CD4-positive, alpha-beta T cell treated with Interleukin-4 for 4 hours (primary cell): ENCODE measurements around the gene RTL9.
"Not testable (repeated sequence)": the region's sequence is repeated elsewhere in the genome, so short reads cannot be mapped to it uniquely, and the experiment has no call there.

Experiments used
- DNase-seq: peaks from one replicate; pipeline ENCODE4 v3.0.0-alpha.2; 2020

The RTL9 gene

DNA sequence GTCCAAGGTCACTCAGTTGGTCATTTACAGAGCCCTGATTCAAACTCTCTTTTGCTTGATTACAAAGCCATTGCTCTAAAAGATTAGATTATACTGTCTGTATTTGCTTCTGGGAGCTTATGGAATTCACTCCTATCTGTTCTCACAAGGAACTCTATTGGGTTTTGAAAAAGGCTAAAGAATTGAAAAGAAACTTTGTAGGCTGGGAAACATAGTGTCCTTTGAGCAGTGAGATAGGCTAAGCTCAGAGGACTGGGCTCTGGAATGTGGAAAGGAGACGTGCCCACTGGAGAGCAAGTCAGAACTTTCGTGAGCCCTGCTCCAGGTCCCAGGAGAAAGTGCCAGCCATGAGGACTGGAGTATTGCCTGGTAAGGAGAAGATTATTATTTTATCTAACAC, at the start of gene RTL9:
Gene RTL9 (plus strand): TSS at position 301 of the 400 bp plus-strand sequence. CDS start 91,770 bp downstream, outside the sequence.
- DNase-seq, result no peak

DNA sequence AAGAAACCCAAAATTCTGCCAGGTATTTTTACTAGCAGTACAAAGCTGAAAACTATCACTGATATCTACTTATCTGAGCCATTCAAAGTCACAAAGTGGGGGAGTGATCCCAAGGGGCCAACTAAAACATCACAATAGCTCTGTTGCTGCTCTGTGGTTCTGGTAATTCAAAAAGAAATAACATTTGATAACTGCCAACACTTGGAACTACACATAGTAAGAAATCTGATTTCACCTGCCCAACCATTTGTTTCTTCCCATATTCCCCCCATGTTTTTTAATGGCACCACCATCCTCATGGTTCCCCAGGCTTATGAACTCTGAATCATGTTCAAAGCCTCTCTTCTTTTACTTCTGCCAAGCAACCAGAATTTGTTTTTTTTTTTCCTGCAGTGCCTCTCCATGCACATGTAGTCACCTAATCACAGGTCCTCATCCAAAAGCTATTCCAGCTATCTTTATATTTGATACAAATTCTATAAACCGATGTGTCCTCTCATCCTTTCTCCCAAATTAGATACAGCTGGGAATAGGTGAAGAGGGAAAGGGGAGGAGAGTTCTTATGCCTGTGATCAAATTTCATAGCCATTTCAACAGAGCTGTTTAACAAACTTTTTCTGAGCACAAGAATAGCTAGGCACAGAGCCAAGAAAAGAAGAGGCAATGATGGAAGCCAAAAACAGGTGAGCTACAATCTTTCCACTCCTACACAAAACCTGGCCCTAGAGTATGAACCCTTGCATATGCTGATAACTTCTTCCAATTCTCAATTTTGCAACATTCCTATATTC, 48.5 kb upstream of the RTL9 start:
- DNase-seq, result no peak

DNA sequence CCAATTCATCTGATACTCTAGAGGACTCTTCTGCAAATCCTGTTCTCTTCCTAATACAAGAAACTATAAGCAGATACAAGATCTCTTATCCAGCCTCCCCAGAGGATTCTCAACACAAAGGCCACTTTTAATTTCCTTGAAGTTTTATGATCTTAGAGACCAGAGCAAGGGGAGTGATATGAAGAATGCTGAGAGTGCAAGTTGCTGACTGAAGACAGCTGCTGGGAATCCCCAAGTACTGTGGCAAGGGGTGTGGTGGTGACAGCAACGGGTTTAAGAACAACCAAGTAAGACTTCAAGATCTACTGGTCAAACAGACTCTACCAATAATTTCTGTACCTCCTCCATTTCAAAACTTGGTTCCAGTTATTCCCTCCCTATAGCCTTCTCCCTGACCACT, 47.8 kb upstream of the RTL9 start:
- DNase-seq, result peak; percentile 57

DNA sequence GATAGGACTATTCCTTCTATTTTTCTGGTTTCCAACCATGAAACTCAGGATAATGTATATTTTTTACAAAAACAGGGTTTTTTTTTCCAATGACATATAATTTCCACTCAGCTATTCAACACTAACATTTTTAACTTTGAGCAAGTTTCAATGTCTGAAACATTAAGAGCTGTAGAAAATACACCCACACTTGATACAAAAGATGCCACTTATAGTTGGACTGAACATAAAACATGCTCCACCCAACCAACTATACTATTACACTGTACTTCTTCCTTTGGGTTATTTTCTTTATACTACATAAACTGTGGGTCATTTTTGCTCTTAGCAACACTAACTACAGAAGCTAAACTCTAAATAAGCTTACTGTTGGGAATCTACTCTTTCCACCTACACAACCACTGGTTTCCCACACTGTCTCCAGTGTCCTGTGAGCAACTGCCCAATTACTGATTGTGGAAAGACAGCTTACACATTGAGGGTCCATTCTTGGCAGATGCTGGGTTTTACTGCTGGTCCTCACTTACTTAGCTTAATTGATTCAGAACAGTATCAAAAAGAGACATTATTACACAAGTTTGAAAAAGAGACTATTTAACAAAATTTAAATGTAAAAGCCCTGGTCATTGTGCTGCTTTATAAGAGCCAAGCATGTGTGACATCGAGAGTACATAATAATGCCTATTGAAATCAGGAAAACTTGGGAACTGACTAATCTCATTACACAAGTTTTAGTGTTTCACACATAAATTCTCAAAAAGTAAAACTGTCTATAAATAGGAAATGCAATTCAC, 47.0 kb upstream of the RTL9 start:
- no peak for DNase-seq

DNA sequence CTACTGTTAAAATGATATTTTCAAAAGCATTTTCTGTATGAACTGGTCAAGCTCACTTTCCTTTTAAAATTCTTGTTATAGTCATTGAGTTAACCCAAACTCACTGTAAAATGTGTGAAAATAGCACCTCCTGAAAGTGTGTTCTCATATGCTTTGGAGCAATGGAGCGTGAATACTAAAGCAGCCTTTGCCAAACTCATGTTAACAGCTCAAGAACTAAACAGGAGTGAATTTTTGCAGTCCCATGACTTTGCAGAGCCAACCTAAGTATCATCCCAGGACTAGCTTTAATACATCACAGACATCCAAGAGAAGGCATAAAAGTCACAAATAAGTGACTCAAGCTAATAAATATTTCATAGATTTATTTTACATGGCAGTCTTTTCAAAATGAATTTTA, 43.1 kb upstream of the RTL9 start:
- no peak for DNase-seq

DNA sequence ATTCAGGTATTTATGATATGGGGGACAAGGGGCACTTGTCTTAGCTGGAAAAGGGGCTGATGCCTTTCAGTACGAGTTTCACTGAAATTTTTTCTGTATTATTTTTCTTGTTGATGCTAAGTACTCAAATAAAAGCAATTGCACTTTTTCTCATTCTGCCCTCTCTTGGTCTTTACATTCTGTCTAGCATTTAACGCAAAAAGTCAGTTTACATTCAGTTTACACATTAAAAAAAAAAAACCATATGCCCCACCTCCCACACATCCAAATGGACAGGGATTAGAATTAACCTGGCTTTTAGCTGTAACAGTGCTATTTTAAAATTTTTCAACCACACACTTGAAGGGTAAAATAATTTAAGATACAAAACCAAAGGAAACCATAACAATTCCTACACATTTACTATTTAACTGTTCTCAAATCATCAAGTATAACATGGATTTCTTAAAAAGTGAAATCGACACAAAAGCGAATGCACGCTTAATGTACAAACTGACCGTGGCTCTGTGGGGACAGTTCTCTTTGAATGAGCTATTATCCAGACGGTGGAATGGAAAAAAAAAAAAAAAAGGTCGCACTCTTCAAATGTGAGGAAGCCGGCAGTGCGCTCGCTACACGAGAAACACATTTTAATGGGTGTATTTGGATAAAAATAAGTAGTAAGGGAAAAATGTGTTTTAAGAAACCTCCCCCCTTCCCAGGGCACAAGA, 42.1 kb upstream of the RTL9 start:
- no peak for DNase-seq

DNA sequence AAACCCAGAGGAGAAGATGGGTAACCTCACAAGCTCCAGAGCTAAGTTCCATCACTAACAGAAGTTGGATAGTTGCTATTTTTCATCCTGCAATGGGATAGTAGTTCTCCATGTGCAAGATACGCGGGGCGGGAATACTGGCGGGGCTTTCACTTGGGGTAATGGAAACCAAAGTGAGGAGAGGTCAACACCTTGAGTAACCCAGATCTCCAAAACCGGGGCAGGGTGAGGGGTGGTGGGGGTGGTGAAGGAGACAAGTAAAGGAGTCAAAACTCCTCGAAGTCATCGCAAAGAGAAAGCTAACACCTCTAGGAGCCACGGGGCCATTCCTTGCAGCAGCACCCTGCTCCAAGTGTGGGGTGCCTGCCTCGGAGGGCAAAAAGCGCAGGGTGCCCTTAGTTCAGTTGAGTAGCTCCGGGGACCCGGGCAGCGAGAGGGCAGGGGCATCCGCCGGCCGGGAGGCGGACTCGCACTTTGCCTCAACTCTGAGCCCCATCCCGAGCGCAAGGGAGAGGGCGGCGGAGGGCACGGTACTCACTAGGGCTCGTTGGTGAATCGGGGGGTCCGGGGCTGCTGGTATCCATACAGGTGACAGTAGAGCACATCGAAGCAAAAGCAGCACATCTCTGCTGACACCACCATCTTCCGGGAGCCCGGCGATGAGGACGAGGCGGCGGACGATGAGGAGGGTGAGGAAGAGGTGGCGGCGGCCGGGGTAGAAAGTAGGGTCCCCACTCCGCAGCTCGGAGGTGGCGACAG, 41.4 kb upstream of the RTL9 start:
- peak; percentile 10 for DNase-seq

DNA sequence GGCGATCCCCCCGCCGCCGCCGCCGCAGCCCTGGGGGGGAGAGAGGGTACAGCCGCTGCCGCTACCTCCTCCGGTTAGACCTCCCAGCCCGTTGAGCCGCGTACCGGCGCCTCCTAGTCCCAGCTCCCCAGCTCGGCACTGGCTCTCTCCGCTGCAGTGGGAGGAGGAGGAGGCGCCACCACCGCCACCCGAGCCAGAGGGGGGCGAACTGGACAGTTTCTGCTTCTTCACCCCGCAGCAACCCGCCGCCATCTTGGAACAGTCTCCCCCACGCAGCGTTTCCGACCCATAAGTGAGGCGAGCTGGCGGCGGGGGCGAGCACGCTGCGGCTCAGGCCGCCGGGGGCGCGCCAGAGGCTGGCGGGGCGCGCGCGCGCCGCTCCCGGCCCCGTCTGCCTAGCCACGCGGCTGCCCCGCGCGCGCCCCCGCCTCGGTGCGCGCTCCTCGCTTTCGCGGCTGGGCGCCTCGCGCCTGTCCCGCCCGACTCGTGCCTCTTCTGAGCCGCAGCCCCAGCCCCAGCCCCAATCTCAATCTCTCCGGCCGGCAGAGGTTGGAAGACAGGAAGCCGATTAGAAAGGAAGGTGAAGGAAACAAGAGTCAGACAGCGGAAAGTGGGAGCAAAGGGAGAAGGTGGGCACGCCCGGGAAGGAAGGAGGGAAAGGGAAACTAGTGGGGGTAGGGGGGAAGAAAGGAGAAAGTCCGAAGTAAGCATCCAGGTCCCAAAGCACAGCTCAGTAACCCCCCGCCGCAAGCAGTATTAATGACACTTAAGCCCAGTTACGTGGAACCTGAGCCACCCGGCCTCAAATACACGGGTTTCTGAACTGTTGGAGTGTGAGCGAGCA, 40.6 kb upstream of the RTL9 start, which contains the start of gene AMMECR1:
Gene AMMECR1 (minus strand): TSS at position 266 of the 844 bp plus-strand sequence. CDS start 14 bp downstream, at position 252.
- DNase-seq, result peak; percentile 80

DNA sequence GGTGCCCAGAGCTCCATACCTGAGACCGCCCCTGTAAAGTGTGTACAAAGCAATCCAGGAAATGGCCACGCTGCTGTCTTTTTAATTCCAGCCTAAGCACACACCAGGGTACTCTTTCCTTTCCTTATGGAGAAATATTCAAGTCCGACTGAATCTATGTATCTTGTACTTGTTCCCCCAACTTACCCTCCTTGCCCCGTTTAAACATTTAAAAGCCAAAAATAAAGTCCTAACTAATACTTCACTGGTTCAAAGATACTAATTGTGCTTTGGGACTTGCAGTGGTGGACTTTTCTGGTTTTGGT, 40.0 kb upstream of the RTL9 start:
- DNase-seq, result no peak

DNA sequence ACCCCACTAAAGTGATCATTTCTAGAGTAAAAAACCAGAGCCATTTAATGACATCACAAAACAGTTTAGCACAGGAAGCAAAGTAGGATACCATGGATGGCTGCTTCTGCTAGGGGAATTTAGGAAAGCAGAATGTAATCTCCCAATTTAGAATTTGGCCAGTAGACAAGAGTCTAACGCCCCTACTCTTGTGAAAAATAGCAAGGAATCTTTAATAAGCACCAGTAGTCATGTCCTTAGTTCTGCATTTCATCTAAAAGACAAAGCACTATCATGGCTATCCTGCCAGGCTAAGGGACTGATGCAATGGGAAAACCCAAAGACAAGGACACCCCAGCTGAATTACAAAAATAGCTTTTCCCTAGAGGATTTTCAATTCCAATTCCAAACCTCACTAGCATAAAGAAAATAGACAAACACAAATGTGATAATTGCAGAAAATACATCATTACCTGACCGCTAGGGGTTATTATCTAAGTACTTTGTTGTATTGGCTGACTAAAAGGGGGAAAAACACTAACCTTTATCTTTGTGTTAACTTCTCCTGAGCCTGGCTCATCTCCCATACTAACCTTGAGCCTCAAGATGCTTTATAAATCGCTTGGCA, 38.2 kb upstream of the RTL9 start:
- DNase-seq, result no peak

DNA sequence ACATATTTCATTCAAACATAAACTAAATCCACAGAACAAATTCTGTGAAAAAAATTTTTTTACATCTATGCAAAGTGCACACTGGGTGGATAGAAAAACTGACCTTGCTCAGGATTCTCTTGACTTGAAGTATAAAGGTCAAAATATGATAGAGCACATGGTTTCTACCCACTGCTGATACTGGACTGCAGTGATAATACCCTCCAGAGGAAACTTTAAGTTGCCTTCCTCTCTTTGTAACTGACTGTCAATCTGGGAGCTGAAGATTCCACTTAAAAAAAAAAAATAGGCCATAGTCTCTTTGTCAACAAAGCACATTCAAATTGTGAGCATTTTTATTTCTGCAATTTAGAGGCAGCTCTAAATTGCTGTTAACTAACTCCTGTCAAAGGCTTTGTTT, 37.6 kb upstream of the RTL9 start:
- DNase-seq, result no peak

DNA sequence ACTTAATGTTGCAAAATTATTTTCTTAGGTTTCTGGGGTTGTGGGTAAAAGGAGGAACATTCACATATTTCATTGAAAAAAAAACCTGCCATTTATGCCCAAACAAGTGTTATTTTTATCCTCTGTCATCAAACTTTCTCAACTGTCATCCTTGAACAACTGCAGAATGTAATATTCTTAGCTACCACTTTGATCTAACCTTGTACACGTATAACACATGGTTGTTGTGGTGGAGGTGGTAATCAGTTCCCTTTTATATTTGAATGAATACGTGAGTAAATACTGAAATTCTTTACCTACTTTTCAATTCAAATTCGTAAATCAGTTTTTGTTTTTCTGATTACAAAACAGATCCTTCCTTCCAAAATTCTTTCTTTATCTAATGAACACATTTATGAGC, 37.0 kb upstream of the RTL9 start:
- DNase-seq, result no peak

DNA sequence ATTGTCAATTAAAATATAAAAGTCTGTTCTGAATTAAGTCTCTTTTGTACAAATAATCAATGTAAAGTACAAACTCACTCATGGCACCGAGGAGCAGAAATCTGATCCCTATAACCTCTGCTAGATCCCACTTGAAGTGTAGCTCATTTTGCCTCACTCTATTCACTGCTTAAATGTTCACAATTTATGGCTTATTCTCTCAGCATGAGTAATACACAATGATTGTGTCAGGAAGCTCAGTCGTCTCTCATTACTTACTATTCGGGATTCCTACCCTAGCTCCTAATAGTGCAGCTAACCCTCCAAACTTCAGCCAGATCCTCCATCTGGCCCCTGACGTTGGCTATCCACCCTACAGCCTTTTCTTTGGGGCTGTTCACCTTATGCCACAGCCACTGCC, 36.0 kb upstream of the RTL9 start:
- no peak for DNase-seq

DNA sequence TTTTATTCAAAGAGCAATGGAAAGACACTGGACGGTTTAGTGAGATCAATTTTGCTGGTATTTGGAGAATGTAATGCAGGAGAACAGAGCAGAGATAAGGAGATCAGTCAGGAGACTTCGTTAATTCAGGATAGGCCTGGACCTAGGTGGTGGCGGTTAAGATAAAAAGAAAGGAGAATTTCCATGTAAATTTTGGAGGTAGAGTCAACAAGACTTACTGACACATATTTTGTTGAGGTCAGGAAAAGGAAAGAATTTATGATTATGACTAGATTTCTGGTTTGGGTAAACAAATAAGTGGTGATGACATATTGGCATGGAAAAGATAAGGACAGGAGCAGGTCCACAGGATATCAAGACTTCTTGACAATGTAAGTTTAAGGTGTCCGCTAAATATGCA, 31.9 kb upstream of the RTL9 start:
- no peak for DNase-seq

DNA sequence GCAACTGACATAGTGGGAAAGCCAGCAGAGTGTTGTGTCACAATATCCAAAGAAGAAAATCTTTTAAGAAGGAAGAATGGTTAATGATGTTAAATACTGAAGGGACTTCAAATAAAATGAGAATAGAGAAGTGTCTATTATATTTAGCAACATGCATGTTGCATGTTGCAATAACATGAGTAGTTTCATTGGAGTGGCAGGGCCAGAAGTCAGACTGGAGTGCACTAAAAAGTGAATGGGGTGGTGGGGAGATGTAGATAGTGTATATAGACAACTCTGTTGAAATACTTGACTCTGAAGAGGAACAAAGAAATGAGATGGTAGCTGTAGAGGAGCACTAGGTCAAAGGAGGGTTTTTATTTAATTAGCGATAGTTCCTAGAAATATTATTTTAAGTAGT, 31.3 kb upstream of the RTL9 start:
- no peak for DNase-seq

DNA sequence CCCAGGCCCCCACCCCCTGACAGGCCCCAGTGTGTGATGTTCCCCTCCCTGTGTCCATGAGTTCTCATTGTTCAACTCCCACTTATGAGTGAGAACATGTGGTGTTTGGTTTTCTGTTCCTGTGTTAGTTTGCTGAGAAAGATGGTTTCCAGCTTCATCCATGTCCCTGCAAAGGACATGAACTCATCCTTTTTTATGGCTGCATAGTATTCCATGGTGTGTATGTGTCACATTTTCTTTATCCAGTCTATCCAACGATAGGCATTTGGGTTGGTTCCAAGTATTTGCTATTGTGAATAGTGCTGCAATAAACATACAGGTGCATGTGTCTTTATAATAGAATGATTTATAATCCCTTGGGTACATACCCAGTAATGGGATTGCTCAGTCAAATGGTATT, 30.0 kb upstream of the RTL9 start:
- DNase-seq, result not testable (repeated sequence)

DNA sequence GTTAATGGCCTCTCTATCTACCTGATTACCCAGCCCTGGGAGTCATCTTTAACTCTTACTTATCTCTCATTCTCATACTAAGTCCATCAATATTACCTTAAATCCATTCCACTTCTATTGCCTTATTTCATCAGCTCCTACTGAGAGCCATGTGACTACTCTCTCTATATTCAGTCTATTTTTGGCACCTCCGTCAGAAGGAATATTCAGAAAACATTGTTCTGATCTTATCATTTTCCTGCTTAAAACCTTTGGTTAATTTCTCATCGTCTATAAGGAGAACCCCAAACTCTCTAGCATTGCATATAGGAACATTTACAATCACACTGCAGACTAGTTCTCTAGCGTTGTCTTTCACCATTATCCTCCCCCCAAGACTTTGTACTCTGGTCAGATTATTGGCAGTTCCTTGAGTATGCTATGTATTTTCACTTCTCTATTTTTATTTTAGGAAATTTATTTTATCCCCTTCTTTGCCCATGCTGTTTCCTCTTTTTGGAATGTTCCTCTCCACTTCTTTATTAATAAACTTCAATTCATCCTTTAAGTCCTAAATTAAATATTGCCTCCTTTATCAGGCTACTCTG, 27.1 kb upstream of the RTL9 start:
- DNase-seq, result no peak

DNA sequence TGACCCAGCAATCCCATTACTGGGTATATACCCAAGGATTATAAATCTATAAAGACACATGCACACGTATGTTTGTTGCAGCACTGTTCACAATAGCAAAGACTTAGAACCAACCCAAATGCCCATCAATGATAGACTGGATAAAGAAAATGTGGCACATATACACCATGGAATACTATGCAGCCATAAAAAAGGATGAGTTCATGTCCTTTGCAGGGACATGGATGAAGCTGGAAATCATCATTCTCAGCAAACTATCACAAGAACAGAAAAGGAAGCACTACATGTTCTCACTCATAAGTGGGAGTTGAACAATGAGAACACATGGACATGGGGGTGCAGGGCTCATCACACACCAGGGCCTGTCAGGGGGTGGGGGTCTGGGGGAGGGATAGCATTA, 25.2 kb upstream of the RTL9 start:
- DNase-seq, result not testable (repeated sequence)

DNA sequence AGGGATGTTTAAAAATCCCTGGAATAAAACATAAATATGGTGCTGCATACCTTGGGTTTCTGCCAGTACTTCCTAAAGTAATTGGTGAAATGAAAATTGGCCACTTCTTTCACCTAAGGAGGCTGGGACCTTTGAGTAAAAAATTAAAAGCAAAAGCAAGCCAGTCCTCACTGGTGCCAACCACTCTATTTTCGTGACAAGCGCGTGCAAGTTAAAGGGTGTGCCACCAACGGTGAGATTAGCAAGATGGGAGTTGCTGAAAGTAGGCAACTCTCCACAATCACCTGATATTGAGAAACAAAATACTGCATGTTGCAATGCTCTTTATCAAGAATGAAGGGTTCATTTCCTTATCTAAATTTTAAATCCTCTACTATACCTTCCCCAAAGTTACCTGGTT, 19.7 kb upstream of the RTL9 start:
- no peak for DNase-seq

DNA sequence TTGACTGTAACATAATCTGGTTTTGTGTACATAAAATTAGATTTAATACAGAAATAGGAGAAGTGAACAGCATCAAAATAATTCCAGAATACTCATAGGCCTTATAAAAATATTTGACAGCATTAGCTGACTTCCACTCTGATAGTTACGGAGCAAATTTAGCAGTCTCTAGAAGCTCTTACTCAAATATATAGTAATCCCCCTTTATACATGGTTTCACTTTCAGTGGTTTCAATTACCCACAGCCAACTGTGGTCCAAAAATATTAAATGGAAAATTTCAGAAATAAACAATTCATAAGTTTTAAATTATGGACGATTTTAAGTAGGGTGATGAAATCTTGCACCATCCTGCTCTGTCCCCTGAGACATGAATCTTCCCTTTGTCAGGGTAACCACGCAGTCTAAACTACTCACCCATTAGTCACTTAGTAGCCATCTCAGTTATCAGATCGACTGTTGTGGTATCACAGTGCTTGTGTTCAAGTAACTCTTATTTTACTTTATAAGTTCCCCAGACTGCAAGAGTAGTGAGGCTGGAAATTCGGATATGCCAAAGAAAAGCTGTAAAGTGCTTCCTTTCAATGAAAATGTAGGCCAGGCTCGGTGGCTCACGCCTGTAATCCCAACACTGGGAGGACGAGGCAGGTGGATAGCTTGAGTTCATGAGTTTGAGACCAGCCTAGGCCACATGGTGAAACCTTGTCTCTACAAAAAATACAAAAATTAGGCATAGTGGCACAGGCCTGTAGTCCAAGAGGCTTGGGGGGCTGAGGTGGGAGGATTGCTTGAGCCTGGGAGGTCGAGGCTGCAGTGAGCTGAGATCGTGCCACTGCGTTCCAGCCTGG, 17.2 kb upstream of the RTL9 start:
- no peak for DNase-seq
